ENCODE measurements around the gene RIMS4.

RIMS4 gene

DNA sequence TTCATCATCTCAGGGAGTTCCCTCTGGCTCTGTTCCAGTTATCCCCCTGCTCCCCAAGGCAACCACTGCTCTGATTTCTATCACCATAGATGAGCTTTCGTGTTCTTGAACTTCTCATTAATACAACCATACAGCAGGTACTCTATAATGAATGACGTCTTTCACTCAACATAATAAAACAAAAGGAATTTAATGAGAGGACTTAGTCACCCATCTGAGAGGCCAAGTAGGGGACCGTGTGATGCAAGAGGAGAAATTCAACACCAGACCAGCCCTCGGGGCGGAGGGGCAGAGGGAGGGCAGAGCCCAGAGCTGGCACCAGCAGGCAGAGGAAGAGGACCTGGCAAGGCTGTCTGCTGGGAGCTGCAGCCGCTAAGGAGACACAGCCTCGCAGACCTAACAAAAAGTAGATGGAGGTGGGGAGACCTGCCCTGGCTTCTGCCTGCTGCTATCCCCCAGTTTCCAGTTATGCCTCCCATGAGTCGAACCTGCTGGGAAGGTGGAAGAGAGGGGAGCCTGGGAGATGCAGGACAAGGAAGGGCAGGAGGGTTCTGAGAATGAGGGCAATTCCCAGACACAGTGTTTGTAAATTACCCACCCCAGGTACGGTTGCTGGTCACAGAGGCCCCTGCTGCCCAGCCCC lies 81.4 kb downstream of the RIMS4 start:
- peak; percentile 56 for DNase-seq
- H3K4me3 ChIP-seq (ENCODE audit: low read depth, low read length), result no peak overlapping the region
- H3K27ac ChIP-seq, result no peak overlapping the region

DNA sequence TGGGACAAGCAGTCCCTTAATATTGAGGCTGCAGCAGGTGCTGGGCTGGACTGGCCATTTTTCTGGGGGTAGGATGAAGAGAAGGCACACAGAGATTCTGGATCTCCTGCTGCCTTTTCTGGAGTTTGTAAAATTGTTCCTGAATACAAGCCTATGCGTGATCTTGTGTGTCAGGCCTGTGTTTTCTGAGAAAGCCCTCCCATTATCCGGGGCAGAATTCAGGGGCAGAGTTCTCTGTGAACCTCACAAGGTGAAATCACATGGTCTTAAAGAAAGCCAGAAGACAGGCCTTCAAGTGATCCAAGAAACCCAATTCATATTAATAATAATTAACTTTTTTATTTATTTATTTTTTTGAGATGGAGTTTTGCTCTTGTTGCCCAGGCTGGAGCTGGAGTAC lies 82.7 kb downstream of the RIMS4 start:
- no peak for TF ChIP-seq CTCF (IDR thresholded peaks at IDR 0.05; ENCODE audit: low read depth, low read length, missing control alignments)
- Histone ChIP-seq H3K4me3 (ENCODE audit: low read depth, low read length) (no peak overlapping the region), H3K27ac (no peak overlapping the region), H3K27me3 (replicated peaks) (no peaks in the 10 kb centered on the region), H3K36me3 (replicated peaks) (no peaks in the 10 kb centered on the region)
- DNase-seq, result no peak
- in situ Hi-C loops (cut with HindIII; ENCODE audit: low pct_ligation_motif_present, low sequenced_read_pairs), result no loop called here

More for the DNA sequence above, 81.4 kb downstream of the RIMS4 start:
- TF ChIP-seq CTCF (IDR thresholded peaks at IDR 0.05; ENCODE audit: low read depth, low read length, missing control alignments), result no peak
- no peaks in the 10 kb centered on the region for H3K36me3 ChIP-seq (replicated peaks)
- in situ Hi-C loops (cut with HindIII; ENCODE audit: low pct_ligation_motif_present, low sequenced_read_pairs), result no loop called here
- H3K27me3 ChIP-seq (replicated peaks), result no peaks in the 10 kb centered on the region

DNA sequence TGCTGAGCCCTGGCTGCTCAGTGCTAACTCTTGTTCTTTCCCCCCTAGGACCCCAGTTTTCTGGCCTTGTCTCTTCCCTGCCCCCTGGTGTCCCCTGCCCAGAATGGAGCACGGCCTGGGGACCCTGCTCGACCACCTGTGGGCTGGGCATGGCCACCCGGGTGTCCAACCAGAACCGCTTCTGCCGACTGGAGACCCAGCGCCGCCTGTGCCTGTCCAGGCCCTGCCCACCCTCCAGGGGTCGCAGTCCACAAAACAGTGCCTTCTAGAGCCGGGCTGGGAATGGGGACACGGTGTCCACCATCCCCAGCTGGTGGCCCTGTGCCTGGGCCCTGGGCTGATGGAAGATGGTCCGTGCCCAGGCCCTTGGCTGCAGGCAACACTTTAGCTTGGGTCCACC lies 83.3 kb downstream of the RIMS4 start:
- H3K36me3 ChIP-seq (replicated peaks), result no peaks in the 10 kb centered on the region
- H3K27ac ChIP-seq, result no peak overlapping the region
- in situ Hi-C loops (cut with HindIII; ENCODE audit: low pct_ligation_motif_present, low sequenced_read_pairs), result no loop called here
- no peak for TF ChIP-seq CTCF (IDR thresholded peaks at IDR 0.05; ENCODE audit: low read depth, low read length, missing control alignments)
- no peak for DNase-seq
- no peaks in the 10 kb centered on the region for H3K27me3 ChIP-seq (replicated peaks)
- H3K4me3 ChIP-seq (ENCODE audit: low read depth, low read length), result no peak overlapping the region

DNA sequence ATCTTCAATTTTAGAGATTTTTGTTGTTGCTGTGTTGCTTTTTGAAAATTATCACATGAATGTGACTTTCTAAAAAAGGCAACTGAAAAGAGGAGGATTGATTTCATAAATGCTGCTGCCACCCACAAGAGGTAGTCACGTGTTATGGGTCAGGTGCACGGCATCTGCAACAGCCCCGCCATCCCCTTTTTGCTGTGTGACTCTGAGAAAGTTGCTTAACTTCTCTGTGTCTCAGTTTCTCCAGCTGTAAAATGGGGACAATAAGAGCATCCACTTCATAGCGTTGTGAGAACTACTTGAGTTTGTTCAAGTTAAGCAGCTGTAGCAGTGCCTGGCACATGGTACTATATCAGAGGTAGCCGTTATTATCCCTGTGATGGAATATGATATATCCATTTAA lies 84.5 kb downstream of the RIMS4 start:
- Histone ChIP-seq H3K36me3 (replicated peaks) (no peaks in the 10 kb centered on the region), H3K27me3 (replicated peaks) (no peaks in the 10 kb centered on the region), H3K27ac (no peak overlapping the region), H3K4me3 (ENCODE audit: low read depth, low read length) (no peak overlapping the region)
- in situ Hi-C loops (cut with HindIII; ENCODE audit: low pct_ligation_motif_present, low sequenced_read_pairs), result no loop called here
- no peak for DNase-seq
- TF ChIP-seq CTCF (IDR thresholded peaks at IDR 0.05; ENCODE audit: low read depth, low read length, missing control alignments), result no peak

DNA sequence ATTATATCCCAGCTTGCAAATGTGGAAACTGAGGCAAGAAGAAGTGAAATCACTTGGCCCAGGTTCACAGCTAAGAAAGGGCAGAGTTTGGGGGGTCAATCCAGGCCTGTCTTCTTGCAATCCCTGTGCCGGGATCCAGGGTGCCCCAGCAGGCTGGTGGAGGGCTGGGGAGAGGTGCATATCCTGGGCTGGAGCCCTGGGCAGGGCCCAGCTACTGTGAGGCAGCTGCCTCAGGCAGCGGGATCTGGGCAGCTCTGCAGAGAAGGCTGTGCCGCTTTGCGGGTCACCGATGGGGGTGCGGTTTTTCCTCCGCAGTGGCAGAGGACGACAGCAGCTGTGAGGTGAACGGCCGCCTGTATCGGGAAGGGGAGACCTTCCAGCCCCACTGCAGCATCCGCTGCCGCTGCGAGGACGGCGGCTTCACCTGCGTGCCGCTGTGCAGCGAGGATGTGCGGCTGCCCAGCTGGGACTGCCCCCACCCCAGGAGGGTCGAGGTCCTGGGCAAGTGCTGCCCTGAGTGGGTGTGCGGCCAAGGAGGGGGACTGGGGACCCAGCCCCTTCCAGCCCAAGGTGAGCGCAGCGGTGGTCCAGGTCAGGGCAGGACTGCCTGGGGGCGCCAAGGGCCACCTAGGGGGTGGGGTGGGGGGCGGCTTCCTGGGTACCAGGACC lies 85.8 kb downstream of the RIMS4 start:
- Histone ChIP-seq H3K27ac (no peak overlapping the region), H3K27me3 (replicated peaks) (no peaks in the 10 kb centered on the region), H3K4me3 (ENCODE audit: low read depth, low read length) (no peak overlapping the region), H3K36me3 (replicated peaks) (no peaks in the 10 kb centered on the region)
- in situ Hi-C loops (cut with HindIII; ENCODE audit: low pct_ligation_motif_present, low sequenced_read_pairs), result no loop called here
- no peak for TF ChIP-seq CTCF (IDR thresholded peaks at IDR 0.05; ENCODE audit: low read depth, low read length, missing control alignments)
- no peak for DNase-seq

All from brain microvascular endothelial cell (primary cell).